ENCODE results near the gene SMAD3. TPM values are rescaled to one million over a fixed set of nuclear protein-coding genes. Genes with fewer than 3 reads are reported as not detected.
A peak's percentile ranks its signal among the peaks of the same experiment; 100 is the strongest.

SMAD3 gene
- total and polyA plus RNA-seq, 2 of the 4 experiments (the other 2 are of a cell fraction) = 71.0 to 177 TPM

- DNase-seq (no peak), ATAC-seq (ENCODE audit: low read depth) (no peak)
- no peaks in the 10 kb centered on the region for H3K9me3 ChIP-seq (ENCODE audit: control insufficient read depth, insufficient read depth, low read length)
- peak overlapping the region; percentile 36 for H2AK5ac ChIP-seq (ENCODE audit: low read depth, low read length)
- H3K4me3 ChIP-seq (ENCODE audit: insufficient read depth, low read depth, low read length) = no peak overlapping the region
- H2BK20ac ChIP-seq (ENCODE audit: low read depth, low read length) = no peak overlapping the region
- H3K4me2 ChIP-seq (ENCODE audit: low read depth, low read length) = no peak overlapping the region
- H4K8ac ChIP-seq (ENCODE audit: low read depth in 2 of 2, low read length in 2 of 2) = no peak overlapping the region
- H3K4ac ChIP-seq (ENCODE audit: low read depth, low read length) = 0 out of 2 replicates have a peak overlapping the region, but pooled peaks have one; percentile 15
- H3K4me1 ChIP-seq (ENCODE audit: control insufficient read depth, insufficient read depth, low read length) = peaks cover 17% of the 10 kb centered on the region
- H3K9ac ChIP-seq (ENCODE audit: low read depth, low read length) = no peak overlapping the region
- intact Hi-C loops (cut with micrococcal nuclease) = no loop called here
- no peak overlapping the region for H2AFZ ChIP-seq (replicated peaks; ENCODE audit: low read length, poor library complexity)
- no peak overlapping the region for H4K5ac ChIP-seq (ENCODE audit: low read depth, low read length)
- H3K56ac ChIP-seq (ENCODE audit: extremely low read depth, insufficient read depth, low read length) = no peak overlapping the region
- dilution Hi-C loops (cut with HindIII; ENCODE audit: low sequenced_read_pairs, unreplicated experiment) = no loop called here
- no peak overlapping the region for H3K18ac ChIP-seq (ENCODE audit: low read depth, low read length)
- 0 out of 2 replicates have a peak overlapping the region, but pooled peaks have one; percentile 8 for H3K23ac ChIP-seq (ENCODE audit: low read depth, low read length)
- peaks cover 4% of the 10 kb centered on the region; the same call in 1 of the 2 replicates for H3K27me3 ChIP-seq (ENCODE audit: control insufficient read depth, insufficient read depth, low read length)
- no peak overlapping the region for H3K14ac ChIP-seq (replicated peaks; ENCODE audit: low read depth, low read length)
- H3K9me1 ChIP-seq (ENCODE audit: insufficient read depth, low read length) = peaks cover 8% of the 10 kb centered on the region; the same call in 1 of the 2 replicates
- H3K79me1 ChIP-seq (ENCODE audit: low read depth in 1 of 2, low read length in 2 of 2) = peaks cover 0 to 6% of the 10 kb centered on the region in 2 experiments; a peak in 1 of 4 replicates
- H4K91ac ChIP-seq (ENCODE audit: insufficient read depth, low read depth, low read length) = no peak overlapping the region
- no peaks in the 10 kb centered on the region for H4K20me1 ChIP-seq (ENCODE audit: insufficient read depth, low read length)
- no TSS peak for BruUV-seq (replicated peaks)
- H2BK5ac ChIP-seq (ENCODE audit: low read depth, low read length, poor library complexity, severe bottlenecking) = no peak overlapping the region
- POLR2A ChIA-PET (ENCODE audit: unreplicated experiment) = no interaction called here
- H2BK120ac ChIP-seq (ENCODE audit: low read depth, low read length) = no peak overlapping the region; the same call in 1 of the 2 replicates
- in situ Hi-C loops (cut with MboI; ENCODE audit: low sequenced_read_pairs) = no loop called here
- H2AK9ac ChIP-seq (replicated peaks; ENCODE audit: low read depth, low read length, poor library complexity) = no peak overlapping the region
- 0 out of 3 replicates have a peak overlapping the region, but pooled peaks have one; percentile 56 for H2BK15ac ChIP-seq (ENCODE audit: low read depth, low read length)
- TF ChIP-seq MXI1 (IDR thresholded peaks at IDR 0.05; ENCODE audit: borderline replicate concordance, low read depth, low read length) (no peak), MAFK (IDR thresholded peaks at IDR 0.05; ENCODE audit: low read depth, low read length) (no peak), ELK1 (IDR thresholded peaks at IDR 0.05; ENCODE audit: borderline replicate concordance, low read depth, low read length) (no peak), MAZ (IDR thresholded peaks at IDR 0.05; ENCODE audit: borderline replicate concordance, low read depth, low read length) (no peak), RAD21 (IDR thresholded peaks at IDR 0.05; ENCODE audit: low read length) (no peak), SMC3 (IDR thresholded peaks at IDR 0.05; ENCODE audit: low read depth, low read length) (no peak)
- CTCF ChIA-PET = no interaction called here
- H3K27ac ChIP-seq (ENCODE audit: insufficient read depth, low read length) = no peak overlapping the region
- no peaks in the 10 kb centered on the region for H3K36me3 ChIP-seq (ENCODE audit: control insufficient read depth, insufficient read depth, low read length)
Measured at GRCh38 chr15:67031331-67031730, 34.1 kb upstream of the SMAD3 start.
